ENCODE results near the gene LYPD1.

LYPD1 gene

GRCh38 chr2:132595186-132595585 lies 74.8 kb downstream of the LYPD1 start:
- DNase-seq (ENCODE audit: low spot score) = no peak
